GM12878 (cell line): ENCODE data around the gene CALHM1. TPM values are rescaled to one million over a fixed set of nuclear protein-coding genes. Genes with fewer than 3 reads are reported as not detected.

Experiments used
- ATAC-seq: fragments of 200-7000 bp; cut with Tn5 transposase; 3 replicates; pipeline ENCODE4 v1.9.1; 2020; ENCODE audit warnings: mild to moderate bottlenecking, moderate library complexity
- BruUV-seq: library from RNA; stranded (reverse); fragments of 400-500 nt; replicated peaks from 2 replicates; lab custom pipeline; 2021; lab: Mats Ljungman, UMichigan
- CTCF ChIA-PET: fragments of 300-600 bp; sonication (Branson Sonifier 250); formaldehyde crosslinking; extraction: SDS; loops from one replicate; lab custom pipeline; 2021; ENCODE audit warnings: inconsistent platforms; lab: Yijun Ruan, JAX
- POLR2A ChIA-PET: fragments of 350-600 bp; formaldehyde crosslinking; extraction: SDS; loops from one replicate; lab custom pipeline; 2021; ENCODE audit warnings: inconsistent platforms; lab: Charles Lee
- RAD21 ChIA-PET: fragments of 300-600 bp; sonication (Branson Sonifier 250); formaldehyde crosslinking; loops from one replicate; lab custom pipeline; 2023; ENCODE audit warnings: antibody characterized with exemption; ENCODE audit not compliant: unreplicated experiment; lab: Charles Lee
- SMC1A ChIA-PET: fragments of 300-600 bp; sonication (Branson Sonifier 250); formaldehyde crosslinking; loops from one replicate; lab custom pipeline; 2023; ENCODE audit not compliant: unreplicated experiment, uncharacterized antibody; lab: Charles Lee
- DNase-seq: peaks from one replicate; pipeline ENCODE4 v3.0.0-alpha.2; 2011; ENCODE audit warnings: low read depth, low spot score
- FAIRE-seq: peaks from 3 replicates; lab custom pipeline; 2011; peaks lifted over from hg19 to GRCh38; lab: Jason Lieb, UNC
- H2AFZ ChIP-seq: 2 replicates; pipeline ENCODE4 v1.6.0; 2011; ENCODE audit warnings: low read depth, low read length, control low read depth; ENCODE audit not compliant: control insufficient read depth
- H3K27ac ChIP-seq: 2 replicates; pipeline ENCODE4 v1.5.1; 2011; ENCODE audit warnings: control low read depth; ENCODE audit not compliant: control insufficient read depth, insufficient read depth
- H3K27me3 ChIP-seq, 2 experiments: replicated peaks in 1 of 2; 2 replicates each; pipeline versions ENCODE4 v1.6.0 to v1.6.1; 2011; ENCODE audit warnings: low read length in 1 of 2; ENCODE audit not compliant: control insufficient read depth in 2 of 2, insufficient read depth in 2 of 2
- H3K36me3 ChIP-seq, 2 experiments: 2 replicates each; pipeline ENCODE4 v1.5.1; 2011; ENCODE audit warnings: low read length in 1 of 2; ENCODE audit not compliant: control insufficient read depth in 2 of 2, insufficient read depth in 2 of 2
- H3K4me1 ChIP-seq: 2 replicates; pipeline ENCODE4 v1.6.1; 2011; ENCODE audit warnings: mild to moderate bottlenecking, low read length, moderate library complexity, mixed read lengths; ENCODE audit not compliant: control insufficient read depth, insufficient read depth
- H3K4me2 ChIP-seq: 2 replicates; pipeline ENCODE4 v1.6.0; 2011; ENCODE audit warnings: control low read depth; ENCODE audit not compliant: control insufficient read depth, insufficient read depth
- H3K4me3 ChIP-seq: fragments of 200-600 bp; sonication (generic); 2 replicates; pipeline ENCODE4 v1.5.1; 2016
- H3K79me2 ChIP-seq: 2 replicates; pipeline ENCODE4 v1.6.0; 2011; ENCODE audit warnings: low read length; ENCODE audit not compliant: control insufficient read depth, insufficient read depth
- H3K9ac ChIP-seq: 2 replicates; pipeline ENCODE4 v1.8.0; 2011; ENCODE audit warnings: low read length, control low read depth, mixed read lengths; ENCODE audit not compliant: control insufficient read depth, insufficient read depth
- H3K9me3 ChIP-seq: replicated peaks from 3 replicates; pipeline ENCODE4 v1.5.1; 2011; ENCODE audit warnings: mild to moderate bottlenecking, low read length; ENCODE audit not compliant: control insufficient read depth, insufficient read depth
- H4K20me1 ChIP-seq: 2 replicates; pipeline ENCODE4 v1.6.0; 2011; ENCODE audit not compliant: control insufficient read depth, insufficient read depth
- ASH2L ChIP-seq: fragments of 300-600, 200-600 bp; sonication (generic); IDR thresholded peaks from 2 replicates; pipeline ENCODE4 v1.6.1; 2017; ENCODE audit warnings: low read depth, mild to moderate bottlenecking, borderline replicate concordance
- BCLAF1 ChIP-seq: fragments of 450-650 bp; IDR thresholded peaks from 2 replicates; pipeline ENCODE4 v1.6.1; 2017; ENCODE audit warnings: antibody characterized with exemption, mild to moderate bottlenecking, moderate library complexity
- BHLHE40 ChIP-seq, 2 experiments: fragments of 450-650 bp in 1 of 2; IDR thresholded peaks; 2 replicates each; pipeline ENCODE4 v1.6.1; 2011 to 2017; ENCODE audit warnings: low read depth in 2 of 2, borderline replicate concordance in 1 of 2, improper control_type of control experiment in 1 of 2, low read length in 1 of 2, mild to moderate bottlenecking in 1 of 2
- CEBPZ ChIP-seq: fragments of 150-350 bp; IDR thresholded peaks from 2 replicates; pipeline ENCODE4 v1.6.1; 2016; ENCODE audit warnings: low read depth, low read length
- ETV6 ChIP-seq, 2 experiments: fragments of 450-650 bp in 1 of 2; IDR thresholded peaks in 1 of 2; conservative IDR thresholded peaks in 1 of 2; 2 replicates each; pipeline ENCODE4 v1.6.1; 2014; ENCODE audit warnings: antibody characterized with exemption in 1 of 2, borderline replicate concordance in 1 of 2, low read depth in 1 of 2, mild to moderate bottlenecking in 1 of 2, moderate library complexity in 1 of 2
- NBN ChIP-seq: fragments of 450-650 bp; IDR thresholded peaks from 2 replicates; pipeline ENCODE4 v1.6.1; 2016
- PKNOX1 ChIP-seq: fragments of 450-650 bp; IDR thresholded peaks from 2 replicates; pipeline ENCODE4 v1.6.1; 2016; ENCODE audit warnings: mild to moderate bottlenecking
- SKIL ChIP-seq: fragments of 450-650 bp; IDR thresholded peaks from 2 replicates; pipeline ENCODE4 v1.6.1; 2017; ENCODE audit warnings: mild to moderate bottlenecking, low read depth, inconsistent platforms; ENCODE audit not compliant: poor library complexity, severe bottlenecking
- STAT1 ChIP-seq: fragments of 450-650 bp; conservative IDR thresholded peaks from 2 replicates; pipeline ENCODE4 v1.6.1; 2014; ENCODE audit warnings: antibody characterized with exemption, mild to moderate bottlenecking
- SUPT20H ChIP-seq: IDR thresholded peaks from 2 replicates; pipeline ENCODE4 v1.6.1; 2011; ENCODE audit warnings: low read depth, mild to moderate bottlenecking, low read length, moderate library complexity, borderline replicate concordance; ENCODE audit not compliant: control insufficient read depth
- SUZ12 ChIP-seq: fragments of 200-600 bp; sonication (generic); IDR thresholded peaks from one replicate; pipeline ENCODE4 v1.6.1; 2018; ENCODE audit warnings: antibody characterized with exemption, mild to moderate bottlenecking; ENCODE audit not compliant: unreplicated experiment
- ZNF274 ChIP-seq: IDR thresholded peaks from one replicate; pipeline ENCODE4 v1.8.0; 2011; ENCODE audit not compliant: insufficient read length, insufficient read depth
- WGBS: methylation state at CpG from one replicate; pipeline ENCODE4 v1.1.6; 2016; ENCODE audit warnings: low lambda C conversion rate; ENCODE audit not compliant: insufficient replicate concordance, insufficient coverage; ENCODE audit errors: missing lambda C conversion rate; 5-methylcytosine and 5-hydroxymethylcytosine counted together
- in situ Hi-C: fragments of 300-500 bp; cut with MboI; formaldehyde crosslinking; loops from 9 replicates; pipeline ENCODE4 v1.14.3; 2018; ENCODE audit warnings: mixed read lengths
- intact Hi-C: fragments of 100-400 bp; cut with micrococcal nuclease; formaldehyde crosslinking; loops from one replicate; pipeline ENCODE4 v1.14.2; 2022; ENCODE audit not compliant: unreplicated experiment
- polyA plus RNA-seq, 11 experiments: library from polyadenylated mRNA; depleted of rRNA in 4 of 11; unstranded in 6 of 11; stranded (reverse) in 5 of 11; fragments of >200 nt; fragmentation: Nextera tagmentation in 4 of 11; fragmentation: Illumina TruSeq in 1 of 11; extraction: Ambion mirVana in 4 of 11; extraction: Trizol in 1 of 11; gene quantifications; 1 replicate in 1 of 11; 2 replicates in 10 of 11; pipeline versions ENCODE4 v1.2.1 to v1.2.3, GENCODE V29; 2011 to 2016; ENCODE audit warnings: inconsistent platforms in 2 of 11, missing spikeins in 2 of 11, low read depth in 1 of 11
- total RNA-seq, 4 experiments: library from RNA; depleted of rRNA in 3 of 4; stranded (reverse); fragments of >200 nt in 3 of 4; fragmentation: Illumina TruSeq in 1 of 4; extraction: Trizol in 1 of 4; gene quantifications; 2 replicates each; pipeline versions ENCODE4 v1.2.1 to v1.2.3, GENCODE V29; 2013 to 2021

CALHM1 gene
- total and polyA plus RNA-seq, 10 of the 15 experiments (the other 5 are each of a cell fraction or from before 2014, with no cell fraction given), result 0.05 to 1.7 (median 0.17) TPM

- no peak within 1 kb of the TSS for H3K27ac ChIP-seq
- H2AFZ ChIP-seq, result no peak within 1 kb of the TSS
- no peak for ATAC-seq
- H3K79me2 ChIP-seq, result no peaks in the 10 kb centered on the region
- ChIA-PET RAD21 (interaction anchor here (1.2 kb wide), 1 partner anchor 64 kb away, joined by 3 read pairs; no protein-coding TSS in a partner anchor), SMC1A (interaction anchor here (3.2 kb wide), 1 partner anchor 62 kb away, joined by 32 read pairs; no protein-coding TSS in a partner anchor), CTCF (interaction anchor here (0.6 to 10.6 kb wide), 4 partner anchors 31 to 412 kb away, joined by 3 to 195 read pairs (median 83); partner anchors contain the start of gene CALHM2), POLR2A (interaction anchor here (0.6 kb wide), 1 partner anchor 325 kb away, joined by 8 read pairs; no protein-coding TSS in a partner anchor)
- H3K36me3 ChIP-seq, result no peaks in the 10 kb centered on the region
- H3K9me3 ChIP-seq, result no peaks in the 10 kb centered on the region
- no TSS peak for BruUV-seq
- FAIRE-seq, result no peak
- no peak within 1 kb of the TSS for H3K9ac ChIP-seq
- WGBS, result 20% methylated on average over 7 of the region's 7 CpGs
- no peak within 1 kb of the TSS for H3K4me3 ChIP-seq
- no peak for DNase-seq
- in situ Hi-C loops, result loop anchor here (5.0 kb wide), 1 partner anchor 62 kb away; no protein-coding TSS in a partner anchor
- H3K4me1 ChIP-seq, result peaks cover 7% of the 10 kb centered on the region
- H4K20me1 ChIP-seq, result no peaks in the 10 kb centered on the region
- no peak within 1 kb of the TSS for H3K4me2 ChIP-seq
- no peaks in the 10 kb centered on the region for H3K27me3 ChIP-seq
- intact Hi-C loops, result no loop called here
- TF ChIP-seq BHLHE40 (IDR thresholded peaks at IDR 0.05; ENCODE audit: borderline replicate concordance in 1 of 2, low read depth in 2 of 2, low read length in 1 of 2) (no peak), SUZ12 (no peak), ASH2L (no peak), SKIL (no peak), CEBPZ (no peak), ZNF274 (no peak), ETV6 (conservative IDR thresholded peaks at IDR 0.05 in 1 of 2, IDR thresholded peaks at IDR 0.05 in 1 of 2; ENCODE audit: borderline replicate concordance in 1 of 2, low read depth in 1 of 2) (no peak), PKNOX1 (no peak), SUPT20H (no peak), BCLAF1 (no peak), STAT1 (no peak), NBN (no peak)
These were observed 20.4 kb upstream of the CALHM1 start, which contains the start of gene CALHM3 for GRCh38 chr10:103479135-103479534. TSS of gene CALHM3 (minus strand) at chr10:103479240. CDS start at chr10:103479032, 208 bp downstream.
